Heart right ventricle (tissue), 16 donors: ENCODE results near the gene SERPINA1. TPM values are rescaled to one million over a fixed set of nuclear protein-coding genes. Genes with fewer than 3 reads are reported as not detected.

ENCODE experiments used
- ATAC-seq, 8 donors: fragments of 200-7000 bp; cut with Tn5 transposase; one replicate each; pipeline ENCODE4 v1.9.1; 2020; ENCODE audit warnings: mild to moderate bottlenecking in 8 of 8, moderate library complexity in 8 of 8, moderate number of reproducible peaks in 1 of 8
- DNase-seq, 2 donors: peaks; one replicate each; pipeline ENCODE4 v3.0.0-alpha.2; 2020
- H3K27ac ChIP-seq, 10 donors: fragments of 200-600 bp; sonication (generic) in 2 of 10; one replicate each; pipeline versions ENCODE4 v1.5.0 to v1.8.0; 2020 to 2022; ENCODE audit warnings: mild to moderate bottlenecking in 3 of 10
- H3K27me3 ChIP-seq, 7 donors: fragments of 200-600 bp; one replicate each; pipeline ENCODE4 v1.8.0; 2021 to 2022; ENCODE audit warnings: mild to moderate bottlenecking in 2 of 7
- H3K36me3 ChIP-seq, 9 donors: fragments of 200-600 bp; sonication (generic) in 1 of 9; one replicate each; pipeline versions ENCODE4 v1.5.0 to v1.8.0; 2020 to 2022; ENCODE audit warnings: mild to moderate bottlenecking in 2 of 9
- H3K4me1 ChIP-seq, 9 donors: fragments of 200-600 bp; sonication (generic) in 1 of 9; one replicate each; pipeline versions ENCODE4 v1.5.0 to v1.8.0; 2020 to 2022; ENCODE audit warnings: mild to moderate bottlenecking in 4 of 9
- H3K4me3 ChIP-seq, 10 donors: fragments of 200-600 bp; sonication (generic) in 2 of 10; one replicate each; pipeline versions ENCODE4 v1.5.0 to v1.8.0; 2020 to 2022; ENCODE audit warnings: mild to moderate bottlenecking in 7 of 10, moderate library complexity in 2 of 10
- H3K9me3 ChIP-seq, 11 donors: fragments of 200-600 bp in 10 of 11; sonication (generic) in 2 of 11; one replicate each; pipeline versions ENCODE4 v1.5.0 to v1.8.0; 2013 to 2022; ENCODE audit warnings: mild to moderate bottlenecking in 2 of 11, control low read depth in 1 of 11, moderate library complexity in 1 of 11
- WGBS, 2 donors: extraction: QIAGEN DNeasy Blood & Tissue Kit; methylation state at CpG; one replicate each; pipeline ENCODE4 v1.1.7; 2013; ENCODE audit warnings: inconsistent platforms in 1 of 2; 5-methylcytosine and 5-hydroxymethylcytosine counted together
- intact Hi-C, 10 donors: fragments of 100-400 bp; cut with DNase I; formaldehyde crosslinking; loops; one replicate each; pipeline versions ENCODE4 v1.11.1 to v1.14.2; 2022
- polyA plus RNA-seq, 2 donors: library from polyadenylated mRNA; stranded (reverse); fragments of 200-250 nt; gene quantifications; one replicate each; pipeline ENCODE4 v1.2.3, GENCODE V29; 2013
- total RNA-seq, 10 donors: library from RNA; stranded (reverse); fragmentation: NEBNext Ultra II Directional in 3 of 10; extraction: Animal tissue kit (Norgen Biotek cat#: 25700) in 3 of 10; gene quantifications; one replicate each; pipeline versions ENCODE4 v1.2.1 to v1.2.4, GENCODE V29; 2021 to 2023
- TF ChIP-seq, protein P1 (sequence below), 9 donors: fragments of 200-600 bp; sonication (generic) in 2 of 9; IDR thresholded peaks; one replicate each; pipeline versions ENCODE4 v1.5.0 to v1.8.0; 2021 to 2022; ENCODE audit warnings: antibody characterized with exemption in 9 of 9, mild to moderate bottlenecking in 5 of 9, moderate library complexity in 1 of 9
- donor health status: Arrhythmogenic right ventricular cardiomyopathy.
- donor health status: ischemic (EF 13 %, LVEDD 7.1; RV severe dilation, severe dysfunction).
- donor health status: healthy with polysubstance abuse.
- donor health status: DM: no; HTN: yes; CAD: no.
- donor health status: DM: no; HTN: no; CAD: no.
- donor health status: ischemic (EF 25% LVEDD 6.9; RV normal size, moderate dysfunction).
- donor health status: ischemic (EF 25% LVEDD 5.7; RV mildly dilated, moderate dysfunction).
- donor health status: healthy.
- donor health status: DM: yes; HTN: yes; CAD: no.
- donor health status: Ischemic cardiomyopathy.
- donor health status: ischemic (EF 35%, LVEDD 5.7; RV mildly dilated, moderate dysfunction).
- donor health status: nonischemic (EF 11% LVEDD 7.7; RV severe dilation, severe dysfunction).
- donor health status: DM: yes; HTN: yes; CAD: no.
- donor health status: PGD.
- donor health status: ischemic (EF 29% LVEDD 5.4; RV normal size, mild dysfunction).
- donor health status: nonischemic (EF 23%, LVEDD 6.1; RV moderate dilation, normal function).

SERPINA1 gene
- total and polyA plus RNA-seq, 12 donors, result 1.1 to 38.3 (median 3.8) TPM

DNA sequence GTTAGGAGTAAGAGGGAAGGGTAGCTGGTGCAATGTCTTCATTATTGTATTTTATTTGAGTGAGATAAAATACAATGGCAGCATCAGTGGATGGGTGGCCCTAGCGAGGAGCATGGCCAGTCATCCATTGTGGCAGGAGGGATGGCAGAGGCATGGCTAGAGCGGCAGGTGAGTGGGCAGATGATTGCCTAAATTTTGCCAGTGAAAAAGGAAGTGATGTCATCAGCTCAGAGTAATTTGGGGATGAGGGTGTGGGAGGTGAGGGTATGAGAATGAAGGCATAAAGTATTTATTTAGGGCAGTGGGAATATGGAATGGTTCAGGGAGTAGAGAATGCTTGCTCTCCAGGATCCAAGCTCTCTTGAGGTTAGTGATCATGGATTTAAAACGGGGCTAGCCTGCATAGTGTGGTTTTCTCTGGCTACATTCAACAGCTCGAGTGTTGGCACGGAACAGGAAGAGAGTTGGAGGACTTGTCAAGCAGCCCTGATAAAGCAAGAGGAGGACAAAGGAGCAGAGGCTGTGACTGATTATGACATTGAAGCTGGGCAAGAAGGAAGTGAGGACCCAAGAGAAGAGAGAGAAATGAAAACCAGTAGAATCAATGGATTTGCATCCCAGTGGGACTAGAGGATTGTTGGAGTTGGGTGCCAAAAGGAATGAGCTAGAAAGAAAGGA, 46.6 kb downstream of the SERPINA1 start:
- WGBS, 2 donors, result 42% methylated on average over 5 of the region's 5 CpGs
- no peaks in the 10 kb centered on the region for H3K36me3 ChIP-seq
- H3K9me3 ChIP-seq, result no peaks in the 10 kb centered on the region
- TF ChIP-seq, protein P1, sequence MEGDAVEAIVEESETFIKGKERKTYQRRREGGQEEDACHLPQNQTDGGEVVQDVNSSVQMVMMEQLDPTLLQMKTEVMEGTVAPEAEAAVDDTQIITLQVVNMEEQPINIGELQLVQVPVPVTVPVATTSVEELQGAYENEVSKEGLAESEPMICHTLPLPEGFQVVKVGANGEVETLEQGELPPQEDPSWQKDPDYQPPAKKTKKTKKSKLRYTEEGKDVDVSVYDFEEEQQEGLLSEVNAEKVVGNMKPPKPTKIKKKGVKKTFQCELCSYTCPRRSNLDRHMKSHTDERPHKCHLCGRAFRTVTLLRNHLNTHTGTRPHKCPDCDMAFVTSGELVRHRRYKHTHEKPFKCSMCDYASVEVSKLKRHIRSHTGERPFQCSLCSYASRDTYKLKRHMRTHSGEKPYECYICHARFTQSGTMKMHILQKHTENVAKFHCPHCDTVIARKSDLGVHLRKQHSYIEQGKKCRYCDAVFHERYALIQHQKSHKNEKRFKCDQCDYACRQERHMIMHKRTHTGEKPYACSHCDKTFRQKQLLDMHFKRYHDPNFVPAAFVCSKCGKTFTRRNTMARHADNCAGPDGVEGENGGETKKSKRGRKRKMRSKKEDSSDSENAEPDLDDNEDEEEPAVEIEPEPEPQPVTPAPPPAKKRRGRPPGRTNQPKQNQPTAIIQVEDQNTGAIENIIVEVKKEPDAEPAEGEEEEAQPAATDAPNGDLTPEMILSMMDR (IDR thresholded peaks at IDR 0.05), result no peak
- H3K4me3 ChIP-seq, result no peak overlapping the region
- peaks cover 0 to 27% (median 13%) of the 10 kb centered on the region in 9 donors for H3K4me1 ChIP-seq
- H3K27ac ChIP-seq, result peak overlapping the region in 1 of 10 donors; percentile 34
- DNase-seq, result no peak
- peak in 6 of 8 donors; percentile 9 to 63 (median 48) for ATAC-seq
- intact Hi-C loops, result no loop called here
- H3K27me3 ChIP-seq, result no peaks in the 10 kb centered on the region

DNA sequence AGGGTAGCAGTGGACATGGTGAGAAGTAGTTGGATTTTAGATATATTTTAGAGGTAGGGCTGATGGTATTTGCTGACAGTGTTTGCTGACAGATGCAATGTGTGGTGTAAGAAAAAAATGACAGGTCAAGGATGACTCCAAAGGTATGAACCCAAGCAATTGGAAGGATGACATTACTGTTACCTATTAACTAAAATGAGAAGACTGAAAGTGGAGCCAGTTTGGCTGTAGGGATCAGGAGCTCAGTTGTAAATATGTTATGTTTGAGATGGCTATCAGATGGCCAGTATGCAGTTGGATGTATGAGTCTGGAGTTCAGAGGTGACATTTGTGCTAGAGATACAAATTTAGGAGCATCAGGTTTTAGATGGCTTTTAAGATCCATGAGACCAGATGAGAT, 47.9 kb downstream of the SERPINA1 start:
- Histone ChIP-seq H3K4me1 (peaks cover 0 to 25% (median 13%) of the 10 kb centered on the region in 9 donors), H3K27me3 (peaks cover 0 to 4% (median 0%) of the 10 kb centered on the region in 7 donors), H3K27ac (no peak overlapping the region), H3K4me3 (no peak overlapping the region), H3K36me3 (no peaks in the 10 kb centered on the region), H3K9me3 (no peaks in the 10 kb centered on the region)
- TF ChIP-seq, protein P1 (IDR thresholded peaks at IDR 0.05), result no peak
- DNase-seq (no peak), ATAC-seq (no peak)
- intact Hi-C loops, result no loop called here

DNA sequence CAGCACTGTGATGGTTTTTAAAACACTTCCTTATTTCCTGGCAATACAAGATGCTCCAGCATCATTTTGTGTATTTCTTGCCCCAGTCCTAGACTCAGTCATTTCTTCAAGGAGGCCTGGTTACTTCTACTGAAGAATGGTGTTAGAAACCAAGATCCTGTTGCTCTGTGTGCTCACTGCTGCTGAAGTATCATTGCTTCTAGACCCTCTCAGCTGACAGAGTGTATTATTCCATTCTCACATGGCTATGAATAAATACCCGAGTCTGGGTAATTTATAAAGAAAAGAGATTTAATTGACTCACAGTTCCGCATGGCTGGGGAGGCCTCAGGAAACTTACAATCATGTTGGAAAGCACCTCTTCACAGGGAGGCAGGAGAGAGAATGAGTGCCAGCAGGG, 50.4 kb downstream of the SERPINA1 start:
- Histone ChIP-seq H3K36me3 (no peaks in the 10 kb centered on the region), H3K4me3 (no peak overlapping the region), H3K4me1 (peaks cover 0 to 16% (median 13%) of the 10 kb centered on the region in 9 donors), H3K9me3 (no peaks in the 10 kb centered on the region), H3K27me3 (peaks cover 0 to 8% (median 6%) of the 10 kb centered on the region in 7 donors), H3K27ac (no peak overlapping the region)
- intact Hi-C loops, result no loop called here
- TF ChIP-seq, protein P1 (IDR thresholded peaks at IDR 0.05), result no peak
- ATAC-seq (no peak), DNase-seq (no peak)
- 80 to 85% methylated on average over 2 of the region's 2 CpGs for WGBS, 2 donors

GRCh38 chr14:94337274-94337673, 51.1 kb downstream of the SERPINA1 start:
- WGBS, 2 donors, result 70 to 81% methylated on average over 6 of the region's 6 CpGs
- ATAC-seq, result no peak
- TF ChIP-seq, protein P1 (IDR thresholded peaks at IDR 0.05), result no peak

More at GRCh38 chr14:94337274-94337673, 51.1 kb downstream of the SERPINA1 start:
- H3K27me3 ChIP-seq, result peaks cover 0 to 8% (median 6%) of the 10 kb centered on the region in 7 donors
- no peaks in the 10 kb centered on the region for H3K36me3 ChIP-seq
- peaks cover 0 to 9% (median 8%) of the 10 kb centered on the region in 9 donors for H3K4me1 ChIP-seq
- no peaks in the 10 kb centered on the region for H3K9me3 ChIP-seq
- DNase-seq, result no peak
- H3K27ac ChIP-seq, result no peak overlapping the region
- no peak overlapping the region for H3K4me3 ChIP-seq
- intact Hi-C loops, result no loop called here
